GM19239 (cell line): ENCODE measurements around the gene CCDC149.

ENCODE experiments used
- DNase-seq: peaks from one replicate; pipeline ENCODE4 v3.0.0; 2011; ENCODE audit warnings: low spot score; ENCODE audit not compliant: insufficient read length
- FAIRE-seq: peaks from 2 replicates; lab custom pipeline; 2011; peaks lifted over from hg19 to GRCh38; lab: Jason Lieb, UNC

CCDC149 gene

DNA sequence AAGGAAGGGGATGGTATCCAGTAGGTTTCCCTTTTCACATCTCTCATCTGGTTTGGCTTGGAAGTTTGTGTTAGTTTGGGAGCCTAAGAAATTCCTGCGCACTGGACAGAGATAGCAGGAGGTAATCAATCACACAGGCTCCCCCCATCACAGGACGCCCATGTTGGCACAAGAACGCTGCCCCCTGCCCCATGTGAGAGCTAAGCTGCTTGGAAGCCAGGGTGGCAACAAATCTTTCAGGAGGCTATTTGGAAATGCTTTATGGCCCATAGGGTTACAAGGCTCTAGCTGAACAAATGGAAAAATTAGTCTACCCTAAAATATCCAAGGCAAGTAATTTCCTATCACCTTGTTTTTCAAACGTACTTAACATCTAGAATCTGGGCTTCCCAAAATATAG is 63.5 kb downstream of the CCDC149 start:
- no peak for DNase-seq
- no peak for FAIRE-seq

DNA sequence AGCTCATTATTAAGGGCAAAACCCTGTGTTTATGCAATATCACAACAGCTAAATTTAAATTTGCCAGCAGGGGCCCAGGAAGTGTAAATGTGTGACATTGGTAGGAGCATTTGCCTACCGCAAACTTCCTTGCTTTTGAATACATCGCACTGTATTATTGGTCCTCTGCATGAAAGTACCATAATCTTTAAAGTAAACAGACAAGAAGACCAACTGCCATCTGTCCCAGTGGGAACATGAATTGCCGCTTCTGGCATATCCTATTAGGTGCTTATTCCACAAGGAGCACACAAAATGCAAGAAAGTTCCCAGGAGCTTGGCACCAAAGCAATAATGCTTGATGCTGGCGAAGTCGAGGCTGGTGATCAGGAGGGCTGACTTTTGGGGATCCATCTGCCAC is 66.1 kb downstream of the CCDC149 start:
- FAIRE-seq, result no peak
- no peak for DNase-seq

DNA sequence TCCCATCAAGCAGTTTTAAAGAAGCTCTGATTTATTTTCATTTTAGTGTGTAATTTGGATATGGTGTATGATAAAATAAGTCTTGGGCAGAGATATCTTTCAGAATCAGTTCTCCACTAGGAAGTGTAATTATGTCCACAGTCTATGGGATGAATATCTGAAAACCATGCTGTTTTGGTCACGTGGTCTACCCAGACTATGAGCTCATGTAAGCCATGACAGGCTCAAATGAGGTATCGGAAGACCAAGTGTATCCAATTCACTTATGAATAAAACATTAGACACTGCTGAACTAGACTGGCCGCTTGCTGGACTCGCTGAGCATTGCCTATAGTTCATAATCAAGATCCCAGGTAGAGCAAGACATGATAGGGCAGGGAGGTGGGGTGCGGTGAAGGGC is 66.9 kb downstream of the CCDC149 start:
- DNase-seq, result no peak
- no peak for FAIRE-seq

DNA sequence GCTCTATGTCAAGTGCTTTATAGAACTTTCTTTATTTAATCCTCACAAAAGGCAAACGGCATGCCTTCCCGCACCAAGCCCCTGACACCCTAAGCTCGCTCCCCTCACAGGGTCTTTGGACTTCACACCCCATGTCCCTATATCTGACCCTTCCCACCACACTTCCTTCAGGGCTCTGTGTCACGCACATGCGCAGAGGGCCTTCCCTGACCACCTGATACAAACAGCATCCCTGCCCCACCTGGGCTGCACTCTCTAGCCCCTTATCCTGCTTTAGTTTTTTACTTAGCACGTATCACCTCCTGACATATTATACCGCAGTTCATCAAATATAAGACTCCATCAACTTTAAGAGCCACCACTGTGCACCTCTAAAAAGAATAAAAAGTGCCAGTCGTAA is 67.7 kb downstream of the CCDC149 start:
- no peak for FAIRE-seq
- no peak for DNase-seq

DNA sequence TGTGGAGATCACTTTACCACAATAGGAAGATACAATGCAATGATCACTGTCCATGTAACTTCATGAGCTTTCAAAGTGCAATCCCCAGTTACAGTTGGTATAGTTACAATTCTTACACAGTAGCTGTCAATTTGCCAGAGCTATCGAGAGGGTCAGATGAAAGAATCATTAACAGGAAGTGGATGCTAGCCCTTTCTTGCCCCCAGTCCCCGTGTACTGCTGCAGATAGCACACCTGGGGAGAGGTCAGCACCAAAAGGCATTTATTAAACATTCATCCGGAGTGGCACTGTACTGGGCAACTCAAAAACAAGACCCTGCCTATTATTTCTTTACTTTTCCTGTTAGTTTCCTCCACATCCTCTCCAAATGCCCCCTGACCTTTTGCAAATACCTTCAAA is 69.7 kb downstream of the CCDC149 start:
- FAIRE-seq, result no peak
- no peak for DNase-seq

DNA sequence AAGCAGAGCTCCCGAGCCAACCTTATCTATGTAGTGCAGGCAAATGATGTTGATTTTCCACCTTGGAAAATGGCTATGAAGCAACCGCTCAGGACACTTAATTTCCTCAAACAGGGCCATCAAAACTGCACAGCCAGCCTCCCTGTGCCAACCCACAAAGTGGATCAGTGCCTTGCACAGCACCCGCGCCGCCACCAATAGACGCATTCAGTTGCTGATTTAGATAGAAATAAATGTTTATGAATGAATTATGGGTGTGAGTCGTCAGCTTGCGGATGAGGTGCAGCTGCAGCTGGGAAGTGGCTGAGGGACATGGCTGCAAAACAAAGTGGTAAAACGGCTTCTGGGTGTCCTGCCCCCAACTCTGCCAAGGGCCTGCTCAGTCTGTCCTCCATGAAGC is 70.5 kb downstream of the CCDC149 start:
- DNase-seq, result no peak
- no peak for FAIRE-seq

DNA sequence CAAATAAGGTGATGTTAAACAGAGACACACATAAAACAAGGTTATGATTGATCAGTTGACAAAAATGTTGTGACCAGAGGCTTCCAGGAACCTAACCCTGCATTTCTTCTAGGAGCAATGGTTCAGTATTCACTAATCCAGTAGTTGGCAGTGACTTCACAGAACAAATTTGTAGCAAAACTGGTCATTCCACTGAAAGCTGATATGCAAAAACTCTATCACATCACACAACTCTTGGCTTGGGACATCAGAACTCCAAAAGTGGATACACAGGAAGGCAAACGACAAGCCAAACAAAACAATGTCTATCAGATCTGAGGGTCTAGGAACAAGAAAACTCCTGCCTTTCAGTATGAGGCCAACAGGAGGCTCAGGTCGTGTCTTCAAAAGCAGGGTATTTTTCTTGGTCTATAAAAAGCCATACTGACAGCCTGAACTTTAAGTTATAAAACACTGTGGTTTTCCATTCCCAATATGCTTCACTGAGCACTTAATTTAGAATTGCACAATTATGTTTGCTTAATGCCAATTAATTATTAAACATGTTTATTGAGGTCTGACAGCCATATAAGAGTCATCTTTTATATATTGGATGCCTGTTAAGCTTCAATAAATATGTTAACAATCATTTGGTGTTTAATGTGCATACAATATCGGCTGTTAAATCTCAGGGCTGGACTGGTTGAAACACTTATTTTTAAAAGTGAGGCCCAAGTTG is 71.9 kb downstream of the CCDC149 start:
- DNase-seq (no peak), FAIRE-seq (no peak)

DNA sequence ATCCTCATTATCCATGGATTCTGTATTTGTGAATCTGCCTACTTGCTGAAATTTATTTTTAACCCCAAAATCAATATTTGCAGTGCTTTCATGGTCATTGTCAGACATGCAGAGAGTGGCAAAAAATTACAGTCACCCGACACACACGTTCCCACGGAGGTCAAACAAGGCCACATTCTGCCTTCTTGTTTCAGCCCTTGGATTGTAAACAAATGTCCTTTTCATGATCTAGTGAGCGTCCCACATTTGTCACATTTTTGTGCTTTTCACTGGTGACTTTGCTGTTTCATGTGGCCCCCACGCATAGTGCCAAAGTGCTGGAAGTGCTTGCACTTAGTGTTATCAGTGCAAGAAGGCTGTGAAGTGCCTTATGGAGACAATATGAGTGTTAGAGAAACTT is 72.5 kb downstream of the CCDC149 start:
- no peak for DNase-seq
- no peak for FAIRE-seq

DNA sequence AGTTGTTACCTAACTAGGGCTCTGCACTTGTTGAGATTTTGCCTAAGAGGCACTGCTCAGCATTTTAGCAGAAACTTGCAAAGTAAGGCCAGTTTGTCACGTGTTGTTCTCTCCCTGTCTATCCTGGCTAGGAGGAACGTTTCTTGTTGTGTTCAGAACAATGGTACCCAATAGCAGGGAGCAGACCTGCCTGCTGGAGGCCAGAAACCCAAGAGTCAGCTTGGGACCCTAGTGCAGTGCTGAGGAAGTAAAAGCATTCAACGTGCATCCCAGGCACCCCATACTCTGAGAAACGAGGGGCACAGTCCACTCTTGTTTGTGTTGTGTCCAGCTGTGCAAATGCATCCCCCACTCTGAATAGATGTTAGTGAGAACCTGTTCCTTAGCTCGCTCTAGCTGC is 75.1 kb downstream of the CCDC149 start:
- no peak for FAIRE-seq
- no peak for DNase-seq

DNA sequence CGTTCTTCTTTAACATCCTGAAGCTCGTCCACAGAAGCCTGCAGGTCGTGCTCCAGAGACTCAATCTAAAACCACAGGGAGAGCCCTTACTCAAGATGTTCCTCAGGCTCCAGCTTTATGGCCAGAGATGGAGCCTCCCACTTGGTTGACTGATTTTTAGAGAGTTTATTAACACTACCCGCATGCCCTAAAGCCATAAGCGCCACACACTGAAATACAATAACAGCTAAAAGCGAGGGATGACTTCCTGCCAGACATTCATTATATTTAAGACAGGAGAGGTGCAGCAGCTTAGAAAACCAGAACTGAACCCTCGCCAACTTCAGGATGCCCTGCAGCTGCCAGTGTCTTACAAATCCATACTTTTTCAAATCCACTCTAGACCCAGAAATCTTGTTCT is 75.5 kb downstream of the CCDC149 start:
- DNase-seq, result no peak
- FAIRE-seq, result no peak

DNA sequence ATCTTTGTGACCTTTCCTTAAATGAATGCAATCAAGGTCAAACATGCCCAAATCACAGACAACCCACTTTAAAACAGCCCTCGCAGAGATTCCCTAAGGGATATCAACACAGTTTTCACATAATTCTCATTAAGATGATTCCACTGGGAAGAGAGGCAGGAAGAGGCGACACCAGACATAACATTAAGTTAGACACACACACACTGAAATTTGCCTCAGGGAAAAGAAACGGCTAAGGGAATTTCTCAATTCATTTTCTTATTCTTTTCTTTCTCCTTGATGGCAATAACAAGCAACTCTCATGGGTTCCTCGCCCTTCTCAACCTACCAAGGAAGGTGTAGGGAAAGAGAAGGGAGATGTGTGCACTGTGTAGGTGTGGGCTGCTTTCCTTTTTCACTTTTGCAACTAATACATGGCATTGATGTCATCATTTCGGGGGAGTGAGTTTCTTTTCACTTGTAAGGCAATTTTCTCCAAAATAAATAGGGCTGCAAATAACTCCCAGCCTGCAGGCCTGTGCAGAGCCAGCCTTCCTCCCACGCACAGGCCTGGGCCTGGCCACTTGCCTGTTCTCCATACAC is 76.1 kb downstream of the CCDC149 start:
- FAIRE-seq, result no peak
- no peak for DNase-seq

DNA sequence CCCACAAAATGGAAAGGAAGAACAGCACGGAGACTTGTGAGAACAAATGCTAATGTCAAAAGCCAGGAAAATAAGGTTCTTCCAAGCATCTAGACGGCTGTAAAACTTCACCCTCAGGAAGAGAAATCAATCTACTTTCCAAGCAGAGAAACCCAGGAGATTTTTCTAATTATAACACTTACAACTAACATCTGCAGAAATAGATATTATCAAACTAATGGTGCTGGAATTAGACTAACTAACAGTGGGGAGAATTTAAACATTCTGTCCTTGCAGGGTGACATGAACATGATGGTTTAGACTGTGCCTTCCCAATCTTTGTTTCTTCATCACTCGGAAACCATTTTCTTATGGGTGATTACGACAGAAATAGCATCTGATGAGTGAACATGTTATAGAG is 77.1 kb downstream of the CCDC149 start:
- DNase-seq, result no peak
- no peak for FAIRE-seq

DNA sequence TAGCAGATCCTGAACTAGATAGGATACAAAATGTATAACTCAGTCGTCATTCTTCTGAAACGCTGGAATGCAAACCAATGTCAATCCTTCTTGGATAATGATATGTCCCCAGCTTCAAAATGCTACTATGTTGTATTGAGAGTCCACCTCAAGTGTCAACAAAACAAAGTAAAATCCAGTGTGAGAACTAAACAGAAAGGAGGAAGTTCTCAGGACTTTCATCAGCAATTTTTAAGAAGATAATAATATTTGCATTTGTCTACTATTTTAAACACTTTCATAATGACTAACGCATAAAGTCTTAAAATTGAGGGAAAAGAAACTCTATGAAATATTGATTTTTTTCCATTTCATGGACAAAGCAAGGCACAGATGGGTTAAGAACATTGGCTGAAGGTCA is 81.2 kb downstream of the CCDC149 start:
- FAIRE-seq (no peak), DNase-seq (no peak)

DNA sequence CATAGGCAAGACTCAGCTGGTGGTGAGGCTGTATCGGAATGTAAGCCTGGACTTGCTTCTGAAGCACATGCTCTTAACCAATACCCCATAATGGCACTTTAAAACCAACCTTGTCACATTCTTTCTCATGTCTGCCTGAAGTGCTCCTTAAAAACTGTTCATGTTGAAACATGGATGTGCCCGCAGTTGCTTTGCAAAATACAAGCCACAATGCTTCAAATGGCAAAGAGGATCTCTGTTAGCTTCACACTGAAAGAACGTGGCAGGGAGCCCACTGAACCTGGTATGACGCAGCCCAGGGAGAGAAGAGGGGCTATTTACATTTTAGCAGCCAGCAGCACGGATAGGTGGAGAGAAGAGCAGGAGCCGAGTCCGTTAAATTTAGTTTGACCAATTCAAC is 88.1 kb downstream of the CCDC149 start:
- FAIRE-seq, result no peak
- no peak for DNase-seq

DNA sequence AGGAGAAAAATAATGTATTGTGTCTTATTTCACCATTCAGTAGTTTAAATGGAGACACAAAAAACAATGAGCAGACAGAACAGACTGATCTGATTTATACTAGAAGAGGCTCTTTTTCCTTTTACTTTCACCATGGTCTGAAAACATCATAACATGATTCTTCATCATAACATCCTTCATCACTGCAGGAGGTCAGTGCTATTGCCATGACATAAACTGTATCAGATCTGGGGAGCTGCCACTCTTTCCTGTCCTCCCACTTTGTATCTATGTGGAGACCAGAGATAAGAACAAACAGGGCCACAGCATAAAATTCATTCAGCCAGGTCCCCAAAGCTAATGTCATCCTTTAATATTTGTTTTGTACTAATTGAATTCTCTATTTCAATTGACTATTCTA is 92.3 kb downstream of the CCDC149 start:
- DNase-seq (no peak), FAIRE-seq (no peak)

DNA sequence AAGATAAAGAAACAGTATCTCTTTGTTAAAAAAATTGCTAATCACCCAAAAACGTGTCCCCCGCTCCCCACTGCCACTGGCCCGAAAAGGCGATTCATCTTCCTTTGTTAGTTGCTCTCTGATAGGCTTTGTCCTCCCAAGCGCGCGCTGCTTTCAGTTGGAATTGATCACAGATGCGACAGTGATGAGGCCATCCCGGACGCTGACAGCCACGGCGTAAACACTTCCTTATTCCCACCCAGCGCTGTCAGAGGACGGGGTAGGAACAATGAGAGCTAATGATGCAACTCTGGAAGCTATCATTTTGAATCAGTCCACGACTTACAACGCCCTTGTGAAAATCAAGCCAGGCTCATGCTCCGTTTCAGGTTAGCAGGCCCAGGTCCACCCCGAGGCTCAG is 96.0 kb downstream of the CCDC149 start:
- FAIRE-seq, result no peak
- no peak for DNase-seq

DNA sequence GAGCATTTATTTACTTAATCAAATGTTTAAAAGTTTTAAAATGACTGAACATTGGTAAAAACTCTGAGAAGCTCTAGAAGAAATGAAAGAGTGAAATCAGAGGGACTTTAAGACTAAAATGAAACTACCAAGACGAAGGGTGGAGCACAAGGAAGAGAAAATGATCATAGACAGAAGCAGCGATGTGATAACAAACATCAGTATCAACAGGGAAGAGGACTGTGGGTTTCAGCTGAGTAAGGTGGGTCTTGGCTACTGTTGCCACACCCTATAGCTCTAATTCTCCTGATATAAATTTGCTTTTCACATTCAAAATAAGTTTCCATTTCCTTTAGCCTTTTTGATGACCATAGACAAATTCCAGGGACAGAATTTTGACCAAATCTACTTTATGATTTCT is 99.1 kb downstream of the CCDC149 start:
- no peak for DNase-seq
- FAIRE-seq, result no peak

DNA sequence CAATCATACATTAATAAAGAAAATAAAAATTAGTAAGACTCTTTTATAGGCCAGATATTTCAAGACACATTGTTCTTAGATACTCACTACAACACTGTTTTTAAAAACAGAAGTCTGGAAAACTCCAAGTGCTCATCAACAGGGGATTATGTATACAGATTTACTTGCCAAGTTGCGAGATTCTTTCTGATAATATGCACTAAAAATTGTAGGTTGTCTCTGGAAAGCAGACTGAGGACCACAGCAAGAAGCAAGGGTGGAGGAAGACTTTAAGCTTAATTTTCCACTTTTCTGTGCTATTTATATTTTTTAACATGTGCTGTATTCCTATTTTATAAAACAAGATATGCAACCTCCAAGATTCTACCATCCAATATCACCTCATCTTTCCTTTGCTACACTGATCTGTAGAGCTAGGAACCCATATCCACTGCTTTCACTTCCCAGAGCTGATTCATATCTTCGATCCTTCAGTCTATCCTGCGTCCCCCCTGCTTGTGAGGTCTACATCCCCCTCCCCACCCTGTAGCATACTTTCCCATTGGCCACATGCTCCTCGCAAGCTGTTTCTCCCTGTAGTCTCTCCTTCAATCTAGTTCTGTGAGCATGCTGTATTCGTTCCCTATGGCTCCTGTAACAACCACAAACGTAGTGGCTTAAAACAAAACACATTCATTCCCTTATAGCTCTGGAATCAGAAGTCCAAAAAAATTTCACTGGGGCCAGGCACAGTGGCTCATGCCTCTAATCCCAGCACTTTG is 101.8 kb downstream of the CCDC149 start:
- no peak for FAIRE-seq

DNA sequence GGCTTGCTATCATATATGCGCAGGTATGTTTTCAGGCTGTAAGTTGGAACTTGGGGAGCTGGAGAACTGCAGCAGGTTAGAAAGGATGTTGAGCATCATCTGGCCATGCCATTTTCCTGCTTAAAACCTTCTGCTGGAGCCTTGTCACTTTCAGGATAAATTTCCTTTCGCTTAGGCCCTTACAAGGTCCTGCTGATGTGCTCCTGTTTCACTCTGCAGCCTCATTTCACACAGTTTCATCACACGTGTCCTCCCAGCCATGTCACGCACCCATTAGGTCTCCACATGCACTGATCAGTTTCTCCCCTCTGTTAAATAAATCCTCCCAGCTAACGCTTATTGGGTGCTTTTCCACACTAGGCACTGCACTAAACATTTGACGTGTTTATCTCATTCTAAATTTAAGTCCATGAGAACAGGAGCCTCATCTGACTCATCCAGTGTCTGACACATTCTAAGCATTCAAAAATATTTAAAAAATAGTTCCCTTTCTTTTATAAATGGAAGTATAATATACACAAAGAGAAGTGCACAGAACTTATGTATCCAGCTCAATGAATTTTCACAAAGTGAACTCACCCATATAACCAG is 102.9 kb downstream of the CCDC149 start:
- no peak for DNase-seq
- FAIRE-seq, result no peak

More for the DNA sequence above, 101.8 kb downstream of the CCDC149 start:
- no peak for DNase-seq

DNA sequence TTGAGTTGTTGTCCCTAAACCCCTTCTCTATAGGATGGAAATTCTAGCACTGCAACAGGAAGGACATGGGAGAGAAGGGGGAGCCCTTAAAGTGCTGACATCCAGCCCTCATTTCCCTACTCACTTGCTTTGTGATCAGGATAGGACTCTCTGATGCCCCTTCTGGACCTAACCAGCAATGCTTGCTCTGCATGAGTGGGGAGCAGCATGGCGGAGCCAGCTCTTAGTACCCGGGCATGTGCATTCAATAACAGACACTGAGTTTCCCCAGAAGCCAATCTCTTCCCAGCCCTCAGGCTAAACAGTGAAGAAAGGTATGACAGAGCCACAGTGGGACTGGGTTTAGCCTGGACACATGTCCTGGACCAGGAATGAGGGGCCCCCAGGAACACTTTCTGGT is 103.5 kb downstream of the CCDC149 start:
- FAIRE-seq (no peak), DNase-seq (no peak)

DNA sequence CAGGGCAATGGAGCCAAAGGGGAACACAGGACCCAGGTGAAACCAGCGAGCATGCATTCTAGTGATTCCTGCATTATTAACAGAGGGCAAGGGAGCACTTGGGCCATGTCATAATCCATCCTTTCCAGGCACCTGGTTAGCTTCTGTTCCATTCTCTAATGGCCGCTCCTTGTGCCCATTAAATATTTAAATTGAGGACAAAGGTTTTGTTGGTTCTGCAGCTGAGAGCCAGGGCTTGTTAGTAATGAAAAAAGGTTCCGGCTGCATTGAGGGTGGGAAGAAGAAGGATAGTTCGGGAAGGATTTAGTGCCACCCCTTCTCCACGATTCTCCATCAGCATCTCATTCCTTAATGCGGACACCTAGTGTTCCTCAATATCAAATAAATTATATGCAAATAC is 103.9 kb downstream of the CCDC149 start:
- DNase-seq, result no peak
- no peak for FAIRE-seq
